ENCODE results near the gene FHOD3.

Gene FHOD3

GRCh38 chr18:36295880-36296301 is 1.6 kb upstream of the FHOD3 start:
- peak overlapping the region; percentile 76; the same call in 1 of the 2 replicates for H3K4me3 ChIP-seq (ENCODE audit: low read depth, low read length)
- H3K4me1 ChIP-seq (ENCODE audit: control insufficient read depth, insufficient read depth, low read length, unreplicated experiment), result peaks cover 4% of the 10 kb centered on the region
- H3K36me3 ChIP-seq (ENCODE audit: insufficient read depth, low read length), result no peaks in the 10 kb centered on the region
- no peak overlapping the region for H2AFZ ChIP-seq (ENCODE audit: low read length, unreplicated experiment)
- no peak overlapping the region for H3K27ac ChIP-seq (ENCODE audit: low read depth, low read length)
- H3K79me2 ChIP-seq (ENCODE audit: control insufficient read depth, insufficient read depth, low read length, unreplicated experiment), result peaks cover 3% of the 10 kb centered on the region
- peaks cover 22% of the 10 kb centered on the region for H3K27me3 ChIP-seq (ENCODE audit: insufficient read depth, low read length)

GRCh38 chr18:36296650-36297416 is 680 bp upstream of the FHOD3 start:
- Histone ChIP-seq H3K79me2 (ENCODE audit: control insufficient read depth, insufficient read depth, low read length, unreplicated experiment) (peaks cover 3% of the 10 kb centered on the region), H2AFZ (ENCODE audit: low read length, unreplicated experiment) (peak overlapping the region; percentile 77), H3K36me3 (ENCODE audit: insufficient read depth, low read length) (no peaks in the 10 kb centered on the region), H3K4me3 (ENCODE audit: low read depth, low read length) (peak overlapping the region; percentile 76), H3K27ac (ENCODE audit: low read depth, low read length) (peak overlapping the region; percentile 54; the same call in 1 of the 2 replicates), H3K4me1 (ENCODE audit: control insufficient read depth, insufficient read depth, low read length, unreplicated experiment) (peaks cover 4% of the 10 kb centered on the region), H3K27me3 (ENCODE audit: insufficient read depth, low read length) (peaks cover 22% of the 10 kb centered on the region)

- Histone ChIP-seq H3K27me3 (ENCODE audit: insufficient read depth, low read length) (peaks cover 22% of the 10 kb centered on the region), H3K4me1 (ENCODE audit: control insufficient read depth, insufficient read depth, low read length, unreplicated experiment) (peaks cover 4% of the 10 kb centered on the region), H3K36me3 (ENCODE audit: insufficient read depth, low read length) (no peaks in the 10 kb centered on the region), H3K27ac (ENCODE audit: low read depth, low read length) (no peak overlapping the region), H2AFZ (ENCODE audit: low read length, unreplicated experiment) (peak overlapping the region; percentile 86), H3K4me3 (ENCODE audit: low read depth, low read length) (peak overlapping the region; percentile 85), H3K79me2 (ENCODE audit: control insufficient read depth, insufficient read depth, low read length, unreplicated experiment) (peaks cover 5% of the 10 kb centered on the region)
These were observed 721 bp downstream of the FHOD3 start for GRCh38 chr18:36298126-36298741.

GRCh38 chr18:36299015-36299414 is 1.5 kb downstream of the FHOD3 start:
- Histone ChIP-seq H3K36me3 (ENCODE audit: insufficient read depth, low read length) (no peaks in the 10 kb centered on the region), H3K27me3 (ENCODE audit: insufficient read depth, low read length) (peaks cover 22% of the 10 kb centered on the region), H2AFZ (ENCODE audit: low read length, unreplicated experiment) (no peak overlapping the region), H3K27ac (ENCODE audit: low read depth, low read length) (no peak overlapping the region), H3K4me1 (ENCODE audit: control insufficient read depth, insufficient read depth, low read length, unreplicated experiment) (peaks cover 4% of the 10 kb centered on the region), H3K79me2 (ENCODE audit: control insufficient read depth, insufficient read depth, low read length, unreplicated experiment) (peaks cover 5% of the 10 kb centered on the region), H3K4me3 (ENCODE audit: low read depth, low read length) (no peak overlapping the region)

GRCh38 chr18:36300211-36300610 is 2.7 kb downstream of the FHOD3 start:
- no peak overlapping the region for H2AFZ ChIP-seq (ENCODE audit: low read length, unreplicated experiment)
- no peak overlapping the region for H3K4me3 ChIP-seq (ENCODE audit: low read depth, low read length)
- no peaks in the 10 kb centered on the region for H3K36me3 ChIP-seq (ENCODE audit: insufficient read depth, low read length)
- peaks cover 15% of the 10 kb centered on the region for H3K27me3 ChIP-seq (ENCODE audit: insufficient read depth, low read length)
- no peak overlapping the region for H3K27ac ChIP-seq (ENCODE audit: low read depth, low read length)
- no peaks in the 10 kb centered on the region for H3K4me1 ChIP-seq (ENCODE audit: control insufficient read depth, insufficient read depth, low read length, unreplicated experiment)
- peaks cover 5% of the 10 kb centered on the region for H3K79me2 ChIP-seq (ENCODE audit: control insufficient read depth, insufficient read depth, low read length, unreplicated experiment)

GRCh38 chr18:36301884-36302283 is 4.4 kb downstream of the FHOD3 start:
- Histone ChIP-seq H2AFZ (ENCODE audit: low read length, unreplicated experiment) (no peak overlapping the region), H3K27ac (ENCODE audit: low read depth, low read length) (no peak overlapping the region), H3K36me3 (ENCODE audit: insufficient read depth, low read length) (no peaks in the 10 kb centered on the region), H3K4me1 (ENCODE audit: control insufficient read depth, insufficient read depth, low read length, unreplicated experiment) (no peaks in the 10 kb centered on the region), H3K4me3 (ENCODE audit: low read depth, low read length) (no peak overlapping the region), H3K79me2 (ENCODE audit: control insufficient read depth, insufficient read depth, low read length, unreplicated experiment) (peaks cover 5% of the 10 kb centered on the region), H3K27me3 (ENCODE audit: insufficient read depth, low read length) (peaks cover 10% of the 10 kb centered on the region)

- Histone ChIP-seq H3K79me2 (ENCODE audit: control insufficient read depth, insufficient read depth, low read length, unreplicated experiment) (peaks cover 5% of the 10 kb centered on the region), H3K27ac (ENCODE audit: low read depth, low read length) (no peak overlapping the region), H2AFZ (ENCODE audit: low read length, unreplicated experiment) (no peak overlapping the region), H3K4me3 (ENCODE audit: low read depth, low read length) (no peak overlapping the region), H3K4me1 (ENCODE audit: control insufficient read depth, insufficient read depth, low read length, unreplicated experiment) (no peaks in the 10 kb centered on the region), H3K27me3 (ENCODE audit: insufficient read depth, low read length) (peaks cover 10% of the 10 kb centered on the region), H3K36me3 (ENCODE audit: insufficient read depth, low read length) (no peaks in the 10 kb centered on the region)
These were observed 5.2 kb downstream of the FHOD3 start for GRCh38 chr18:36302676-36303075.

- Histone ChIP-seq H3K4me1 (ENCODE audit: control insufficient read depth, insufficient read depth, low read length, unreplicated experiment) (peaks cover under 1% of the 10 kb centered on the region), H3K27me3 (ENCODE audit: insufficient read depth, low read length) (peaks cover 10% of the 10 kb centered on the region), H3K79me2 (ENCODE audit: control insufficient read depth, insufficient read depth, low read length, unreplicated experiment) (peaks cover 5% of the 10 kb centered on the region), H3K27ac (ENCODE audit: low read depth, low read length) (no peak overlapping the region), H3K36me3 (ENCODE audit: insufficient read depth, low read length) (no peaks in the 10 kb centered on the region), H3K4me3 (ENCODE audit: low read depth, low read length) (no peak overlapping the region), H2AFZ (ENCODE audit: low read length, unreplicated experiment) (no peak overlapping the region)
These were observed 5.8 kb downstream of the FHOD3 start for GRCh38 chr18:36303211-36303844.

- Histone ChIP-seq H2AFZ (ENCODE audit: low read length, unreplicated experiment) (no peak overlapping the region), H3K79me2 (ENCODE audit: control insufficient read depth, insufficient read depth, low read length, unreplicated experiment) (peaks cover 5% of the 10 kb centered on the region), H3K27me3 (ENCODE audit: insufficient read depth, low read length) (no peaks in the 10 kb centered on the region), H3K36me3 (ENCODE audit: insufficient read depth, low read length) (no peaks in the 10 kb centered on the region), H3K27ac (ENCODE audit: low read depth, low read length) (no peak overlapping the region), H3K4me3 (ENCODE audit: low read depth, low read length) (no peak overlapping the region), H3K4me1 (ENCODE audit: control insufficient read depth, insufficient read depth, low read length, unreplicated experiment) (peaks cover 14% of the 10 kb centered on the region)
These were observed 7.2 kb downstream of the FHOD3 start for GRCh38 chr18:36304723-36305122.

- Histone ChIP-seq H3K4me1 (ENCODE audit: control insufficient read depth, insufficient read depth, low read length, unreplicated experiment) (peaks cover 21% of the 10 kb centered on the region), H3K36me3 (ENCODE audit: insufficient read depth, low read length) (no peaks in the 10 kb centered on the region), H3K79me2 (ENCODE audit: control insufficient read depth, insufficient read depth, low read length, unreplicated experiment) (peaks cover 2% of the 10 kb centered on the region), H2AFZ (ENCODE audit: low read length, unreplicated experiment) (no peak overlapping the region), H3K27ac (ENCODE audit: low read depth, low read length) (no peak overlapping the region), H3K27me3 (ENCODE audit: insufficient read depth, low read length) (no peaks in the 10 kb centered on the region), H3K4me3 (ENCODE audit: low read depth, low read length) (no peak overlapping the region)
These were observed 7.9 kb downstream of the FHOD3 start for GRCh38 chr18:36305375-36305774.

Data from ACC112 (cell line).